NCI-H2227 treated with DMSO at 0.1 percent for 48 hours (cell line): ENCODE measurements around the gene GPSM3.

ENCODE experiments used
- DNase-seq: peaks from one replicate; lab custom pipeline; 2025; lab: John Stamatoyannopoulos, UW

GPSM3 gene

DNA sequence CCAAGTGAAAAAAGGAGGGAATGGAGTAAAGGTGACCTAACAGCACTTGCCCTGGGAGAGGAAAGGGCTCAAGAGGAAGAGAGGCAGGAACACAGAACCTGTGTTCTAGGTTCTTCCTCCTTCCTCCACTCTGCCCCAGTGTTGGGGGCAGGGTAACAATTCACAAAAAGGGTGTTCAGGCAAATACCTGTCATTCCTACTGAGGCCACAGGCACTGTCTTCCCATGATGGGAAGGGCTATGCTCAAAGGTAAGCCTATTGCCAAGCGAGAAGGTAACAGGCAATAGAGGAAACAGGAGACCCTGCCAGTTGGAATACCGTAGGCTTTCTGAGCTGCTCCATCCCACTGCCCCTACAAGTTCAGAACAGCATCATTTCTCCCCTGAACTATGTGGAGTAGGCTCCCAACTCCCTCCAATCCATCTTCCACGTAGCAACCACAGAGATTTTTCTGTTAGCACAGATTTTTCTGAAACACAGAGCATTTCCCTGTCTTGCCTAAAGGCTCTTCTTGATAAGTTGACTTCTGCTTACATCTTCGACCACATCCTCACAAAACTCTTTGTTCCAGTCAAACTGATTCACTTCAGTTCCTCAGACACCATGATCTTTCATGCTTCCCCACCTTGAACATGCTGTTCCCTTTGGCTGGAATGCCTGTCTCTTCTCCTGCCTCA lies 19.3 kb downstream of the GPSM3 start:
- no peak for DNase-seq

GRCh38 chr6:32171234-32171633 lies 21.2 kb downstream of the GPSM3 start:
- no peak for DNase-seq

DNA sequence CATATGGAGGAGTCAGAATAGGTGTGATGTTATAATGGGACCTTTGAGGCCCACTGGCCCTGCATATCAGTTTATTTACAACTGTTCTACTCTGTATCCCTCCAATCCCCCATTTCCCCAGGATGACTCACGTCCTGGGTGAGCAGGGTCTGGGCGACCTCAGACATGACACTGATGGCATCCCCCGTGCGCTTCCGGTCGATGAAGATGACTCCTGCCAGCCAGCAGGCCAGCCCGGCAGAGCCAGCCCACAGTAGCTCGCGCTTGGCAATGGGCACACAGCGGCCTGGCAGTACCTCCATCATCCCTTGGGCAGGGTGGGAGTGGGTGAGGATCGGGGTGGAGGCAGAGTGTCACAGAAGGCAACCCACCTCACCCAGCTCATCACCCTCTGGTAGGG lies 22.1 kb downstream of the GPSM3 start:
- no peak for DNase-seq

- DNase-seq: no peak
Observed at GRCh38 chr6:32168807-32169591, 23.4 kb downstream of the GPSM3 start.

- no peak for DNase-seq
Observed at GRCh38 chr6:32168350-32168749, 24.1 kb downstream of the GPSM3 start.

DNA sequence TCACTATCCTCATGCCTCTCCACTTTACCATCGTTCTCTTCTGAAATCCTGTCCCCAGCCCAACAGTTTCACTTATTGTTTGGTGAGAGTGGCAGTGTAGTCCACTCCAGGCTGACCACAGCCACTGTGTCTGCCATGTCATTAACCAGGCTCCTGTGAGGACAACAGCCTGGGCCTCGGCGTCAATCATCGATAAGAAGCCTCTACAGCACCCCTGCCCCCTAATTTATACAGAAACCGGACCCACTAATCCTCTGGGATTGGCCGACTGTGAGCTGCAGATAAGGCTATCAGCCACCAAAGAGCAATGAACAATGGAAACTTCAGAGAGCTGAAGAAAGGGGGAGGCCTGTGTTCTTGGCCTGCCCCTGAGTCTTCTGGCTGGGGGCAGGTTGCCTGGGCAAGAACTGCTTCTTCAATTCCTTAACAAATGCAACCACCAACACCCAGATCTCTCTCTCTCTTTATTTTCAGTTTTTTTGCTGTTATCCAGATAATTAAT lies 24.6 kb downstream of the GPSM3 start:
- no peak for DNase-seq

GRCh38 chr6:32167154-32167760 lies 25.2 kb downstream of the GPSM3 start:
- no peak for DNase-seq

DNA sequence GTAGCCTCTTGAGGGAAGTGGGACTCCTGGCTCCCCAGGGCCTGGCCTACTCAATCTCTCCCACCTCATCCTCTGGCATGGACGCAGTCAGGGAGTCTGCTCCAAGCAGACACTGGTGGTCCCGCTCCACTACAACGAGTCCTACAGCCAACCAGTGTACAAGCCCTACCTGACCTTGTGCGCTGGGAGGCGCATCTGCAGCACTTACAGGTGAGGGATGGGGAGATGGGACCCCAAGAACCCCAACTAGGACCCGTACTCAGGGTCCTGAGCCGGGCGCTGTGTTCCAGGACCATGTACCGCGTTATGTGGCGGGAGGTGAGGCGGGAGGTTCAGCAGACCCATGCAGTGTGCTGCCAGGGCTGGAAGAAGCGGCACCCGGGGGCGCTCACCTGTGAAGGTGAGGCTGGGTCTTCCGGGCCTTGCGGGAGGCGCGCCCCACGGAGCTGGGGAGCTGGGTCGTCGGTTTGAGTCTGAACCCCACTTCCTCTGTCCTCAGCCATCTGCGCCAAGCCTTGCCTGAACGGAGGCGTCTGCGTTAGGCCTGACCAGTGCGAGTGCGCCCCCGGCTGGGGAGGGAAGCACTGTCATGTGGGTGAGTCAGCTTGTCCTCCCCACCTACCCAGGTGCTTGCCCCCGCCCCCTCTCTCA lies 25.9 kb downstream of the GPSM3 start:
- no peak for DNase-seq

- no peak for DNase-seq
Observed at GRCh38 chr6:32164295-32164694, 28.1 kb downstream of the GPSM3 start, which contains the start of gene EGFL8. Gene EGFL8 (plus strand): TSS chr6:32164595. CDS start chr6:32166166, 1,571 bp downstream.

- no peak for DNase-seq
Observed at GRCh38 chr6:32163559-32164258, 28.7 kb downstream of the GPSM3 start.

- DNase-seq: no peak
Observed at GRCh38 chr6:32158052-32158451, 34.4 kb downstream of the GPSM3 start.

DNA sequence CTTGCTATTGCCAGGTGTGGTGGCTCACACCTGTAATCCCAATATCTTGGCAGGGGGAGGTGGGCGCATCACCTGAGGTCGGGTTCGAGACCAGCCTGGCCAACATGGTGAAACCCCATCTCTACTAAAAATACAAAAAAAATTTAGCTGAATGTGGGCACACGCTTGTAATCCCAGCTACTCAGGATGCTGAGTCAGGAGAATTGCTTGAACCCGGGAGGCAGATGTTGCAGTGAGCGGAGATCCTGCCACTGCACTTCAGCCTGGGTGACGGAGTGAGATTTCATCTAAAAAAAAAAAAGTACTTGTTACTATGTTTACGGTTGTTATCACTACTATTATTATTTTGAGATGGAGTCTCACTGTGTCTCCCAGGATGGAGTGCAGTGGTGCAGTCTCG lies 35.6 kb downstream of the GPSM3 start:
- DNase-seq: no peak

DNA sequence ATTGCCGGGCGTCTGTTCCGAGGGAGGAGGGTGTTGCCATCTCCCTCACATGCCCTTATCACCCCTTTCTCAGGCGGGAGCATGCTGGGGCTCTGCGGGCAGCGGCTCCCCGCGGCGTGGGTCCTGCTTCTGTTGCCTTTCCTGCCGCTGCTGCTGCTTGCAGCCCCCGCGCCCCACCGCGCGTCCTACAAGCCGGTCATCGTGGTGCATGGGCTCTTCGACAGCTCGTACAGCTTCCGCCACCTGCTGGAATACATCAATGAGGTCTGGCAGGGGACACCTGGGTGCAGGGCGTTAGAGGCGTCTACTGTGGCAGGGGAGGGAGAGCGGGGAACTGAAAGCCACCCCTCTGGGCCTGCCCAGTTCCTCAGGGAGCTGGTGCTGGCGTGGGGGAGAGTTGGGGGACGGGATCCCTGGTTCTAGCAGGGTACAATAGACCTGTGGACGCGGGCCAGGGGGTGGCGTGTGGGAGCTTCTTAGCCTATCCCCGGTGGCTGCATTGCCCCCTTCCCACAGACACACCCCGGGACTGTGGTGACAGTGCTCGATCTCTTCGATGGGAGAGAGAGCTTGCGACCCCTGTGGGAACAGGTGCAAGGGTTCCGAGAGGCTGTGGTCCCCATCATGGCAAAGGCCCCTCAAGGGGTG lies 37.8 kb downstream of the GPSM3 start:
- DNase-seq: peak; percentile 41

GRCh38 chr6:32153564-32154513 lies 38.6 kb downstream of the GPSM3 start, which contains the start of gene PPT2:
Gene PPT2 (plus strand): TSS chr6:32154141. CDS start chr6:32154595, 454 bp downstream.
- peak; percentile 91 for DNase-seq

- DNase-seq: peak; percentile 48
Observed at GRCh38 chr6:32152769-32153563, 39.5 kb downstream of the GPSM3 start.

DNA sequence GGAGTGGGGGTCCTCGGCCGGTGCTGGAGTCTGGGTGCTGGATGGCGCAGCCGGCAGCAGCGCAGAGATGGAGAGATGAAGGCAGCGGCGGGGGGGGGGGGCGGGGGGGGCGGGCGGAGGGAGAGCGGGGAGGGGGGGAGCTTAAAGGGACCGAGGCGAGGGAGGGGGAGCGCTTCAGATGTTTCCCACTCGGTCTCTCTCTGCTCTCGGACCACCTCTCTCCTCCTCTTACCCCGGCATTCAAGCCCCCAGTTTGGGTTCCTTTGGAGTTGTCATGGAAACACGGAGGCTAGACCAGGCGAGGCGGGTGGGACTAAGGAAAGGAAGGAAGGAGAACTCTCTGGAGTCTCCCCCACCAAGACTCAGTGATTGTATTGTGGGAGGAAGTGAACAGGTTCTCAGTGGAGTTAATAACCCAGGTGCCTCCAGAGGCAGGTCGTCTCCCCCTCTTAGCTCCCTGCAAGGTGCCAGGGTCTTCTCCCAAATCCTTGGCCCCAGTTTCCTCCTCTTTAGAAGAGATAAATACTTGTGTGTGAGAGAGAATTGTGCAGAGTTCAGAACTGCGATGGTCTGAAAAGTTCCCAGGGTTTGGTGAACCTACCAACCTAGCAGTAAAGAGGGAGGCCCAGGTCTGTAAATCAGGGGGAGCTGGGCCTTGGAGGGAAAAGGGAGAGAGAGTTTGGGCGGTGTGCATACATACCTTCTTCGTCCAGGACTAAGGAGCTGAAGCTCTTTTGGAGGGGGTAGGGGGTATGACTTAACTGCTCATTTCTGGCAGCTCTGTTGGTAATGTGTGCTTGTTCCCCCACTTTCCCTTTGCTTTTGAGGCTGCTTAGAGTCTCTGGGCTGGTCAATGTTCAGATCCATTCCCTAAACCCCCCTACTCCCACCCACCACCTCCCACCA lies 40.3 kb downstream of the GPSM3 start, which contains the start of gene PRRT1:
TSS of gene PRRT1 (minus strand) at position 77 of the 906 bp plus-strand sequence. CDS start 112 bp downstream, outside the sequence.
- no peak for DNase-seq

DNA sequence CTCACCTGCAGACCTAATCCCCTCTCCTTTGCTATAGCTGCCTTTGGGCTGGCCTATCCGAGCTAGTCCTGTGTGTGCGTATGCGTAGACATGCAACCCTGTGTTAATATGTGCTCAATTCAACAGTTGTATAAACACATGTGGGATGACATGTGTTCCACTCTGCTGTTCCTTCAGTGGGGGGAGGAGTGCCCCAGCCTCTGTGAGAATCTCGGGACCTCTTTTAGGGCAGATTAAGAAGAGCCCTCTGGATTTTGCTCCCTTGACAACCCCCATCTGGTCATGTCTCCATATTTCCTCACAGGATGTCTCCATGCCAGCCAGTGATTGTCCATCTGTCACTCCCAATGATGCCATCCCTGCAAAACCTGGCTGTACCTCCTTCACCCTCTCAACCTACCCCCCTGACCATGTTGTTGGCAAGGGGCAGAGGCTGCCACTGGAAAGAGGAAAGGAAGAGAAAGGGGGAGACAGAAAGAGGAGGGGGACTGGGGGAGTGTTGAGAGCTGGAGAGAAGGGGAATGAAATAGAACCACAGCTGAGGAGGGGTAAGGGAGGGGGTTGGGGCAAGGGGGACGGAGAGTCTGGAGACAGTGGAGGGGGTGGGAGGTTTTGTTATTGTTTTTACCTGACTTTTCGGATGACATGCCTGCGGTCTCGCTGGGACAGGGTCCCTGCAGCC lies 41.1 kb downstream of the GPSM3 start:
- DNase-seq: no peak
